ENCODE data around the gene EEPD1.
"Not testable (repeated sequence)": the region's sequence is repeated elsewhere in the genome, so short reads cannot be mapped to it uniquely, and the experiment has no call there.

EEPD1 gene

GRCh38 chr7:36152756-36153570 is at the start of gene EEPD1:
Gene EEPD1 (plus strand): TSS chr7:36153254. CDS start chr7:36154325, 1,071 bp downstream.
- in situ Hi-C loops (cut with HindIII; ENCODE audit: low sequenced_read_pairs): no loop called here

GRCh38 chr7:36103837-36104561 is 49.1 kb upstream of the EEPD1 start:
- in situ Hi-C loops (cut with HindIII; ENCODE audit: low sequenced_read_pairs): loop anchor here (5.0 kb wide), 1 partner anchor 58 kb away; no protein-coding TSS in a partner anchor

GRCh38 chr7:36106972-36107908 is 45.8 kb upstream of the EEPD1 start:
- in situ Hi-C loops (cut with HindIII; ENCODE audit: low sequenced_read_pairs): not testable (repeated sequence)

- in situ Hi-C loops (cut with HindIII; ENCODE audit: low sequenced_read_pairs): no loop called here
These were observed 45.0 kb upstream of the EEPD1 start for GRCh38 chr7:36107926-36108631.

- in situ Hi-C loops (cut with HindIII; ENCODE audit: low sequenced_read_pairs): no loop called here
These were observed 43.9 kb upstream of the EEPD1 start for GRCh38 chr7:36109013-36109627.

GRCh38 chr7:36110584-36110983 is 42.5 kb upstream of the EEPD1 start:
- in situ Hi-C loops (cut with HindIII; ENCODE audit: low sequenced_read_pairs): loop anchor here (10.0 kb wide), 1 partner anchor 74 kb away; no protein-coding TSS in a partner anchor

GRCh38 chr7:36112969-36113368 is 40.1 kb upstream of the EEPD1 start:
- in situ Hi-C loops (cut with HindIII; ENCODE audit: low sequenced_read_pairs): loop anchor here (10.0 kb wide), 1 partner anchor 72 kb away; no protein-coding TSS in a partner anchor

- in situ Hi-C loops (cut with HindIII; ENCODE audit: low sequenced_read_pairs): loop anchor here (10.0 kb wide), 1 partner anchor 70 kb away; no protein-coding TSS in a partner anchor
These were observed 38.7 kb upstream of the EEPD1 start for GRCh38 chr7:36114355-36114754.

- in situ Hi-C loops (cut with HindIII; ENCODE audit: low sequenced_read_pairs): loop anchor here (10.0 kb wide), 1 partner anchor 69 kb away; no protein-coding TSS in a partner anchor
These were observed 37.4 kb upstream of the EEPD1 start for GRCh38 chr7:36115448-36116321.

- in situ Hi-C loops (cut with HindIII; ENCODE audit: low sequenced_read_pairs): loop anchor here (10.0 kb wide), 1 partner anchor 68 kb away; no protein-coding TSS in a partner anchor
These were observed 36.5 kb upstream of the EEPD1 start for GRCh38 chr7:36116347-36117202.

- in situ Hi-C loops (cut with HindIII; ENCODE audit: low sequenced_read_pairs): loop anchor here (10.0 kb wide), 1 partner anchor 67 kb away; no protein-coding TSS in a partner anchor
These were observed 35.7 kb upstream of the EEPD1 start for GRCh38 chr7:36117203-36117840.

- in situ Hi-C loops (cut with HindIII; ENCODE audit: low sequenced_read_pairs): loop anchor here (10.0 kb wide), 1 partner anchor 66 kb away; no protein-coding TSS in a partner anchor
These were observed 34.7 kb upstream of the EEPD1 start for GRCh38 chr7:36118344-36118743.

- in situ Hi-C loops (cut with HindIII; ENCODE audit: low sequenced_read_pairs): loop anchor here (10.0 kb wide), 1 partner anchor 66 kb away; no protein-coding TSS in a partner anchor
These were observed 33.9 kb upstream of the EEPD1 start for GRCh38 chr7:36119005-36119706.

GRCh38 chr7:36119983-36120646 is 32.9 kb upstream of the EEPD1 start:
- in situ Hi-C loops (cut with HindIII; ENCODE audit: low sequenced_read_pairs): loop anchor here (10.0 kb wide), 1 partner anchor 65 kb away; no protein-coding TSS in a partner anchor

- in situ Hi-C loops (cut with HindIII; ENCODE audit: low sequenced_read_pairs): not testable (repeated sequence)
These were observed 27.4 kb upstream of the EEPD1 start for GRCh38 chr7:36125630-36126029.
